GM10266 (cell line): ENCODE results near the gene CXCL14.

Experiments
- DNase-seq: peaks from one replicate; pipeline ENCODE4 v3.0.0; 2012; ENCODE audit errors: extremely low spot score
- CTCF ChIP-seq: IDR thresholded peaks from 2 replicates; pipeline ENCODE4 v1.5.1; 2012; ENCODE audit warnings: mild to moderate bottlenecking, low read depth; ENCODE audit not compliant: control insufficient read depth, insufficient read depth; ENCODE audit errors: missing control alignments

The CXCL14 gene

GRCh38 chr5:135521964-135522363, 56.8 kb downstream of the CXCL14 start:
- no peak for TF ChIP-seq CTCF
- no peak for DNase-seq
